H9 (cell line): ENCODE data around the gene TPM2. TPM values are rescaled to one million over a fixed set of nuclear protein-coding genes. Genes with fewer than 3 reads are reported as not detected.

Source experiments
- DNase-seq: peaks from one replicate; pipeline ENCODE4 v3.0.0-alpha.2; 2017
- H2AFZ ChIP-seq: one replicate; pipeline ENCODE4 v1.6.1; 2013; ENCODE audit warnings: mild to moderate bottlenecking, low read length, control low read depth, moderate library complexity
- H2AK5ac ChIP-seq: 2 replicates; pipeline ENCODE4 v1.6.1; 2013; ENCODE audit warnings: low read length, control low read depth, mixed read lengths; ENCODE audit not compliant: insufficient read length
- H2BK120ac ChIP-seq: one replicate; pipeline ENCODE4 v1.6.1; 2013; ENCODE audit warnings: low read depth, mild to moderate bottlenecking, low read length, control low read depth, inconsistent platforms; ENCODE audit not compliant: poor library complexity, severe bottlenecking
- H2BK12ac ChIP-seq: 2 replicates; pipeline ENCODE4 v1.6.1; 2013; ENCODE audit warnings: low read length, control low read depth, mixed read lengths, low read depth; ENCODE audit not compliant: insufficient read length
- H2BK15ac ChIP-seq: 2 replicates; pipeline ENCODE4 v1.6.1; 2013; ENCODE audit warnings: low read depth, low read length, control low read depth
- H2BK20ac ChIP-seq: one replicate; pipeline ENCODE4 v1.6.1; 2013; ENCODE audit warnings: low read depth, mild to moderate bottlenecking, low read length, control low read depth, inconsistent platforms; ENCODE audit not compliant: poor library complexity, severe bottlenecking
- H2BK5ac ChIP-seq: 2 replicates; pipeline ENCODE4 v1.6.1; 2013; ENCODE audit warnings: low read length, control low read depth, mixed read lengths; ENCODE audit not compliant: insufficient read length
- H3K14ac ChIP-seq: 2 replicates; pipeline ENCODE4 v1.6.1; 2013; ENCODE audit warnings: low read length, control low read depth; ENCODE audit not compliant: insufficient read depth
- H3K18ac ChIP-seq: 2 replicates; pipeline ENCODE4 v1.6.1; 2013; ENCODE audit warnings: low read depth, mild to moderate bottlenecking, mixed read lengths, low read length, control low read depth; ENCODE audit not compliant: insufficient read length
- H3K23ac ChIP-seq: 2 replicates; pipeline ENCODE4 v1.6.1; 2013; ENCODE audit warnings: low read length, control low read depth, mixed read lengths, low read depth; ENCODE audit not compliant: insufficient read length
- H3K23me2 ChIP-seq: 2 replicates; pipeline ENCODE4 v1.6.1; 2013; ENCODE audit warnings: low read depth, mild to moderate bottlenecking, mixed read lengths, low read length, control low read depth; ENCODE audit not compliant: insufficient read length, poor library complexity, severe bottlenecking
- H3K27ac ChIP-seq: 2 replicates; pipeline ENCODE4 v1.5.1; 2013; ENCODE audit warnings: low read length, control low read depth, mixed read lengths, low read depth; ENCODE audit not compliant: insufficient read length
- H3K27me3 ChIP-seq: 2 replicates; pipeline ENCODE4 v1.6.1; 2013; ENCODE audit warnings: low read length, control low read depth, inconsistent platforms; ENCODE audit not compliant: insufficient read depth
- H3K4ac ChIP-seq: 2 replicates; pipeline ENCODE4 v1.6.1; 2013; ENCODE audit warnings: low read depth, mild to moderate bottlenecking, control low read depth, inconsistent platforms, low read length, moderate library complexity
- H3K4me1 ChIP-seq: 2 replicates; pipeline ENCODE4 v1.6.1; 2013; ENCODE audit warnings: low read length, control low read depth, inconsistent platforms; ENCODE audit not compliant: insufficient read depth
- H3K4me2 ChIP-seq: 2 replicates; pipeline ENCODE4 v1.6.1; 2013; ENCODE audit warnings: low read length, control low read depth, mixed read lengths; ENCODE audit not compliant: insufficient read length, insufficient read depth
- H3K56ac ChIP-seq: 2 replicates; pipeline ENCODE4 v1.6.1; 2013; ENCODE audit warnings: low read depth, mild to moderate bottlenecking, mixed read lengths, low read length, control low read depth; ENCODE audit not compliant: insufficient read length
- H3K79me1 ChIP-seq: 2 replicates; pipeline ENCODE4 v1.6.1; 2013; ENCODE audit warnings: low read depth, mild to moderate bottlenecking, moderate library complexity, low read length, control low read depth, inconsistent platforms; ENCODE audit not compliant: insufficient read depth, poor library complexity, severe bottlenecking
- H3K79me2 ChIP-seq: 2 replicates; pipeline ENCODE4 v1.6.1; 2013; ENCODE audit warnings: low read length, control low read depth, inconsistent platforms; ENCODE audit not compliant: insufficient read depth
- H3K9ac ChIP-seq: 2 replicates; pipeline ENCODE4 v1.6.1; 2013; ENCODE audit warnings: low read length, control low read depth, mixed read lengths; ENCODE audit not compliant: insufficient read length; ENCODE audit errors: extremely low read depth
- H3K9me3 ChIP-seq: one replicate; pipeline ENCODE4 v1.6.1; 2013; ENCODE audit warnings: low read depth, low read length, inconsistent platforms; ENCODE audit not compliant: control insufficient read depth
- H3T11ph ChIP-seq: one replicate; pipeline ENCODE4 v1.6.1; 2013; ENCODE audit warnings: mild to moderate bottlenecking, low read length, control low read depth, inconsistent platforms
- H4K20me1 ChIP-seq: one replicate; pipeline ENCODE4 v1.6.1; 2013; ENCODE audit not compliant: control insufficient read depth, insufficient read length, insufficient read depth
- H4K5ac ChIP-seq: 2 replicates; pipeline ENCODE4 v1.6.1; 2013; ENCODE audit warnings: low read depth, mild to moderate bottlenecking, mixed read lengths, low read length, control low read depth; ENCODE audit not compliant: insufficient read length
- H4K8ac ChIP-seq: replicated peaks from 2 replicates; pipeline ENCODE4 v1.6.1; 2013; ENCODE audit warnings: low read length, control low read depth, mixed read lengths, low read depth; ENCODE audit not compliant: insufficient read length
- H4K91ac ChIP-seq: 2 replicates; pipeline ENCODE4 v1.6.1; 2013; ENCODE audit warnings: low read depth, mild to moderate bottlenecking, moderate library complexity, mixed read lengths, low read length, control low read depth; ENCODE audit not compliant: insufficient read length
- H3K27ac Mint-ChIP-seq, 3 experiments: 2 replicates in 2 of 3; 3 replicates in 1 of 3; pipeline ENCODE4 v1.8.0; 2020 to 2021; ENCODE audit warnings: mixed read lengths in 3 of 3, mild to moderate bottlenecking in 1 of 3, moderate library complexity in 1 of 3
- H3K27me3 Mint-ChIP-seq: 2 replicates; pipeline ENCODE4 v1.8.0; 2021; ENCODE audit warnings: low read depth, mild to moderate bottlenecking, moderate library complexity, mixed read lengths
- H3K36me3 Mint-ChIP-seq, 3 experiments: 2 replicates in 2 of 3; 3 replicates in 1 of 3; pipeline ENCODE4 v1.8.0; 2020 to 2021; ENCODE audit warnings: low read depth in 3 of 3, mixed read lengths in 3 of 3; ENCODE audit not compliant: insufficient read depth in 1 of 3
- H3K4me1 Mint-ChIP-seq, 2 experiments: 2 replicates each; pipeline ENCODE4 v1.8.0; 2020; ENCODE audit warnings: mixed read lengths in 2 of 2
- H3K4me3 Mint-ChIP-seq, 2 experiments: 2 replicates in 1 of 2; 3 replicates in 1 of 2; pipeline ENCODE4 v1.8.0; 2020 to 2021; ENCODE audit warnings: mild to moderate bottlenecking in 2 of 2, mixed read lengths in 2 of 2, moderate library complexity in 1 of 2
- H3K9me3 Mint-ChIP-seq, 2 experiments: 2 replicates in 1 of 2; 3 replicates in 1 of 2; pipeline ENCODE4 v1.8.0; 2020; ENCODE audit warnings: mild to moderate bottlenecking in 2 of 2, mixed read lengths in 2 of 2, moderate library complexity in 1 of 2
- CTCF ChIP-seq: fragments of 200-600 bp; sonication (generic); conservative IDR thresholded peaks from 3 replicates; pipeline ENCODE4 v1.8.0; 2021; ENCODE audit warnings: antibody characterized with exemption, mild to moderate bottlenecking
- WGBS: extraction: QIAGEN DNeasy Blood & Tissue Kit; methylation state at CpG from one replicate; pipeline ENCODE4 v1.1.7; 2013; ENCODE audit warnings: missing lambda C conversion rate, low lambda C conversion rate, mixed read lengths; ENCODE audit not compliant: insufficient read length; ENCODE audit errors: extremely low coverage; 5-methylcytosine and 5-hydroxymethylcytosine counted together
- total RNA-seq: library from RNA; stranded (reverse); gene quantifications from 2 replicates; pipeline ENCODE4 v1.2.1, GENCODE V29; 2021

TPM2 gene
- total RNA-seq, 1 experiment from 2014 or later: 225 TPM

DNA sequence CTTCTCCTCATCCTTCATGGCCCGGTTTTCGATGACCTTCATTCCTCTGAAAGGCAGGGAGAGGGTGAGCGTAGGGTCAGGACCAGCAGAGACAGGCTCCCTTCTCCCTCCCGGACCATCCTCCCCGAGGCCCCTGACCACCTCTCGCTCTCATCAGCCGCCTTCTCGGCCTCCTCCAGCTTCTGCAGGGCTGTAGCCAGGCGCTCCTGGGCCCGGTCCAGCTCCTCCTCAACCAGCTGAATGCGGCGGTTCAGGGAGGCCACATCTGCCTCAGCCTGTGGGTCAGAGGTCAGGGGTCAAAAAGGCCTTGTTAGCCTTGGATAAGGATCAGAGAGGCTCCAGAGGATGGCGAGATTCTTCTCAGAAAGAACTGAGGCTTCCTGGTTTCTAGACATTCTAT lies 4.2 kb downstream of the TPM2 start:
- Histone ChIP-seq H3K79me2 (no peaks in the 10 kb centered on the region; the same call in 1 of the 2 replicates), H2BK20ac (no peak overlapping the region), H3K56ac (no peak overlapping the region), H3K79me1 (no peaks in the 10 kb centered on the region), H3K27me3 (no peaks in the 10 kb centered on the region), H3K4me1 (peaks cover 3% of the 10 kb centered on the region), H4K8ac (no peak overlapping the region), H3K14ac (no peak overlapping the region), H2BK15ac (no peak overlapping the region), H2BK5ac (no peak overlapping the region), H3K9me3 (no peaks in the 10 kb centered on the region), H3K23me2 (peaks cover 6% of the 10 kb centered on the region), H3K23ac (no peak overlapping the region), H2BK12ac (no peak overlapping the region), H3T11ph (no peak overlapping the region), H3K9ac (no peak overlapping the region), H4K5ac (no peak overlapping the region), H4K91ac (no peak overlapping the region), H3K4me2 (no peak overlapping the region), H3K4ac (no peak overlapping the region), H2AFZ (no peak overlapping the region), H3K18ac (no peak overlapping the region), H4K20me1 (no peaks in the 10 kb centered on the region), H2BK120ac (no peak overlapping the region), H2AK5ac (no peak overlapping the region), H3K27ac (no peak overlapping the region)
- Mint-ChIP-seq H3K4me1 (peaks cover 34 to 36% of the 10 kb centered on the region in 2 experiments), H3K36me3 (peaks cover 41 to 69% (median 64%) of the 10 kb centered on the region in 3 experiments; a peak in 6 of 7 replicates), H3K27me3 (no peaks in the 10 kb centered on the region), H3K4me3 (no peak overlapping the region), H3K27ac (no peak overlapping the region; a peak in 1 of 7 replicates), H3K9me3 (no peaks in the 10 kb centered on the region; a peak in 1 of 5 replicates)
- no CpG with 5 or more reads among the region's 13 CpGs for WGBS
- no peak for TF ChIP-seq CTCF
- no peak for DNase-seq
